Muscle of back (tissue), 11 donors: ENCODE results near the gene ATP2A3. TPM values are rescaled to one million over a fixed set of nuclear protein-coding genes. Genes with fewer than 3 reads are reported as not detected.
A peak's percentile ranks its signal among the peaks of the same experiment; 100 is the strongest.

Source experiments
- DNase-seq, 3 donors: peaks; one replicate each; pipeline versions ENCODE4 v3.0.0 to v3.0.0-alpha.2; 2013
- polyA plus RNA-seq, 10 donors: library from polyadenylated mRNA; unstranded; fragments of 120-200 nt; gene quantifications; one replicate each; pipeline ENCODE4 v1.2.1, GENCODE V29; 2013; ENCODE audit not compliant: insufficient read length in 10 of 10

Gene ATP2A3
- polyA plus RNA-seq, 10 donors, result 2.6 to 9.1 (median 4.3) TPM

GRCh38 chr17:3928406-3928805 is 35.8 kb downstream of the ATP2A3 start:
- no peak for DNase-seq

- peak in 1 of 3 donors; percentile 29 for DNase-seq
Measured at GRCh38 chr17:3927628-3928340, 36.5 kb downstream of the ATP2A3 start.

GRCh38 chr17:3926860-3927627 is 37.2 kb downstream of the ATP2A3 start:
- no peak for DNase-seq

GRCh38 chr17:3925684-3926485 is 38.4 kb downstream of the ATP2A3 start:
- no peak for DNase-seq

GRCh38 chr17:3924512-3925350 is 39.5 kb downstream of the ATP2A3 start:
- DNase-seq, result no peak

GRCh38 chr17:3923466-3924190 is 40.6 kb downstream of the ATP2A3 start:
- no peak for DNase-seq

- no peak for DNase-seq
Measured at GRCh38 chr17:3922765-3923164, 41.5 kb downstream of the ATP2A3 start.

- DNase-seq, result no peak
Measured at GRCh38 chr17:3921502-3922319, 42.5 kb downstream of the ATP2A3 start.

- DNase-seq, result no peak
Measured at GRCh38 chr17:3921006-3921405, 43.2 kb downstream of the ATP2A3 start.

GRCh38 chr17:3919123-3919624 is 45.1 kb downstream of the ATP2A3 start:
- no peak for DNase-seq

- DNase-seq, result no peak
Measured at GRCh38 chr17:3918372-3919122, 45.7 kb downstream of the ATP2A3 start.

GRCh38 chr17:3917391-3917931 is 46.8 kb downstream of the ATP2A3 start:
- peak in 1 of 3 donors; percentile 65 for DNase-seq

- no peak for DNase-seq
Measured at GRCh38 chr17:3916825-3917224, 47.4 kb downstream of the ATP2A3 start.

- no peak for DNase-seq
Measured at GRCh38 chr17:3915995-3916696, 48.1 kb downstream of the ATP2A3 start, which contains the start of gene P2RX1. Gene P2RX1 (minus strand): TSS chr17:3916465. CDS start chr17:3916225, 240 bp downstream.

- no peak for DNase-seq
Measured at GRCh38 chr17:3915581-3915994, 48.6 kb downstream of the ATP2A3 start.

GRCh38 chr17:3914312-3914670 is 49.9 kb downstream of the ATP2A3 start:
- no peak for DNase-seq

- DNase-seq, result peak; percentile 59 to 86 (median 75)
Measured at GRCh38 chr17:3913531-3914311, 50.5 kb downstream of the ATP2A3 start.
